ENCODE measurements around the gene CPED1. TPM values are rescaled to one million over a fixed set of nuclear protein-coding genes. Genes with fewer than 3 reads are reported as not detected.
"Not testable (repeated sequence)": the region's sequence is repeated elsewhere in the genome, so short reads cannot be mapped to it uniquely, and the experiment has no call there.

The CPED1 gene
- total RNA-seq, 5 donors from 2014 or later (not counting 1 experiment from before 2014, with no cell fraction given): 0.73 to 1.4 (median 0.96) TPM; not detected in 2

GRCh38 chr7:121288894-121289293, 300.4 kb downstream of the CPED1 start:
- no peak overlapping the region for H3K27ac Mint-ChIP-seq
- no peaks in the 10 kb centered on the region for H3K36me3 Mint-ChIP-seq
- ChIA-PET CTCF (no interaction called here), POLR2A (no interaction called here)
- H3K9me3 Mint-ChIP-seq: peaks cover 5 to 14% (median 9%) of the 10 kb centered on the region in 3 donors
- peaks cover 1 to 7% of the 10 kb centered on the region in 2 donors for H3K27me3 Mint-ChIP-seq
- H3K4me3 ChIP-seq (ENCODE audit: control insufficient read depth in 1 of 2, extremely low read depth in 1 of 2, low read length in 1 of 2): no peak overlapping the region
- H3K9me3 ChIP-seq: no peaks in the 10 kb centered on the region
- H3K4me3 Mint-ChIP-seq: no peak overlapping the region
- DNase-seq (no peak), ATAC-seq (replicated peaks in 1 of 4) (no peak)
- no peak overlapping the region for H3K27ac ChIP-seq (ENCODE audit: low read length)
- H3K27me3 ChIP-seq (replicated peaks in 1 of 2; ENCODE audit: control insufficient read depth in 2 of 2, extremely low read depth in 1 of 2, insufficient read depth in 2 of 2, low read length in 1 of 2): peaks cover 0 to 5% of the 10 kb centered on the region in 2 experiments
- no peaks in the 10 kb centered on the region for H3K36me3 ChIP-seq (ENCODE audit: control insufficient read depth in 2 of 2, extremely low read depth in 1 of 2, insufficient read depth in 1 of 2, low read length in 1 of 2)
- H3K4me1 ChIP-seq (ENCODE audit: control insufficient read depth in 1 of 2, extremely low read depth in 1 of 2, insufficient read depth in 2 of 2, low read length in 2 of 2): no peaks in the 10 kb centered on the region
- no peaks in the 10 kb centered on the region for H3K4me1 Mint-ChIP-seq

DNA sequence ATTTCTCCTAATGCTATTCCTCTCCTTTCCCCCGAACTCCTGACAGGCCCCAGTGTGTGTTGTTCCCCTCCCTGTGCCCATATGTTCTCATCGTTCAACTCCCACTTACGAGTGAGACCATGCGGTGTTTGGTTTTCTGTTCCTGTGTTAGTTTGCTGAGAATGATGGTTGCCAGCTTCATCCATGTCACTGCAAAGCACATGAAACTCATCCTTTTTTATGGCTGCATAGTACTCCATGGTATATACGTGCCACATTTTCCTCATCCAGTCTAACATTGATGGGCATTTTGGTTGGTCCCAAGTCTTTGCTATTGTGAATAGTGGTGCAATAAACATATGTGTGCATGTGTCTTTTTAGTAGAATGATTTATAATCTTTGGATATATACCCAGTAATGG, 301.4 kb downstream of the CPED1 start:
- H3K36me3 Mint-ChIP-seq; H3K27me3 ChIP-seq (replicated peaks in 1 of 2; ENCODE audit: control insufficient read depth in 2 of 2, extremely low read depth in 1 of 2, insufficient read depth in 2 of 2, low read length in 1 of 2); POLR2A ChIA-PET; H3K36me3 ChIP-seq (ENCODE audit: control insufficient read depth in 2 of 2, extremely low read depth in 1 of 2, insufficient read depth in 1 of 2, low read length in 1 of 2); H3K27ac Mint-ChIP-seq; H3K4me3 Mint-ChIP-seq; H3K4me1 Mint-ChIP-seq; CTCF ChIA-PET; H3K27me3 Mint-ChIP-seq; H3K4me3 ChIP-seq (ENCODE audit: control insufficient read depth in 1 of 2, extremely low read depth in 1 of 2, low read length in 1 of 2); DNase-seq; H3K4me1 ChIP-seq (ENCODE audit: control insufficient read depth in 1 of 2, extremely low read depth in 1 of 2, insufficient read depth in 2 of 2, low read length in 2 of 2); H3K27ac ChIP-seq (ENCODE audit: low read length); H3K9me3 ChIP-seq; H3K9me3 Mint-ChIP-seq; ATAC-seq (replicated peaks in 1 of 4): not testable (repeated sequence)
- no CpG with 5 or more reads among the region's 5 CpGs for WGBS (ENCODE audit: insufficient coverage)

GRCh38 chr7:121294448-121294992, 306.0 kb downstream of the CPED1 start:
- no peaks in the 10 kb centered on the region for H3K4me1 ChIP-seq (ENCODE audit: control insufficient read depth in 1 of 2, extremely low read depth in 1 of 2, insufficient read depth in 2 of 2, low read length in 2 of 2)
- peaks cover 0 to 5% of the 10 kb centered on the region in 2 experiments for H3K27me3 ChIP-seq (replicated peaks in 1 of 2; ENCODE audit: control insufficient read depth in 2 of 2, extremely low read depth in 1 of 2, insufficient read depth in 2 of 2, low read length in 1 of 2)
- no peak overlapping the region for H3K4me3 ChIP-seq (ENCODE audit: control insufficient read depth in 1 of 2, extremely low read depth in 1 of 2, low read length in 1 of 2)
- Mint-ChIP-seq H3K36me3 (no peaks in the 10 kb centered on the region), H3K4me1 (no peaks in the 10 kb centered on the region), H3K9me3 (peaks cover 0 to 2% (median 0%) of the 10 kb centered on the region in 3 donors), H3K4me3 (no peak overlapping the region), H3K27me3 (peaks cover 3 to 8% of the 10 kb centered on the region in 2 donors), H3K27ac (no peak overlapping the region)
- ATAC-seq (replicated peaks in 1 of 4) (no peak), DNase-seq (no peak)
- no CpG with 5 or more reads among the region's 2 CpGs for WGBS (ENCODE audit: insufficient coverage)
- H3K36me3 ChIP-seq (ENCODE audit: control insufficient read depth in 2 of 2, extremely low read depth in 1 of 2, insufficient read depth in 1 of 2, low read length in 1 of 2): no peaks in the 10 kb centered on the region
- POLR2A ChIA-PET: no interaction called here
- no peaks in the 10 kb centered on the region for H3K9me3 ChIP-seq
- H3K27ac ChIP-seq (ENCODE audit: low read length): no peak overlapping the region
- CTCF ChIA-PET: interaction anchor here in 1 of 2 donors (0.7 kb wide), 1 partner anchor 279 kb away, joined by 3 read pairs; no protein-coding TSS in a partner anchor

DNA sequence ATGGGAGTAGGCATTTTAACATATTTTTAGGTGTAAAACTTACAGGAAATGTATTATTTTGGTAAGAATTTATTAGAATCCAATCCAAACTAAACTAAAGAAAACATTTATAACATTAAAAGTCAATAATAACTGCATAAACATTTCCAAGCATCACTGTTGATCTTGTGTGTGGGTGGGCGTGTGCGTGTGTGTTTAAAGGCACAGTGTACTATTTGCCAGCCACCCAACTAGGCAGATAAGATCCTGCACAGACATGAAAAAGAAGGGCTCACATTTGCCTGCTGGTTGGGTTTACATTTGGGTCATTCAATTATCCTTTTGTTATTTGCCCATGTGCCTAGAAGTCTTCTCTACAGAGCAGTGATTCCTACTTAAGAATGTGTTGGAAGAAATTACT, 309.3 kb downstream of the CPED1 start:
- Mint-ChIP-seq H3K4me1 (no peaks in the 10 kb centered on the region), H3K4me3 (no peak overlapping the region), H3K27me3 (peaks cover 12 to 16% of the 10 kb centered on the region in 2 donors), H3K9me3 (no peaks in the 10 kb centered on the region), H3K36me3 (no peaks in the 10 kb centered on the region), H3K27ac (no peak overlapping the region)
- ATAC-seq (replicated peaks in 1 of 4): no peak
- DNase-seq: no peak
- H3K9me3 ChIP-seq: no peaks in the 10 kb centered on the region
- WGBS (ENCODE audit: insufficient coverage): no CpG with 5 or more reads among the region's 2 CpGs
- H3K4me3 ChIP-seq (ENCODE audit: control insufficient read depth in 1 of 2, extremely low read depth in 1 of 2, low read length in 1 of 2): no peak overlapping the region
- CTCF ChIA-PET: no interaction called here
- H3K27ac ChIP-seq (ENCODE audit: low read length): no peak overlapping the region
- no peaks in the 10 kb centered on the region for H3K36me3 ChIP-seq (ENCODE audit: control insufficient read depth in 2 of 2, extremely low read depth in 1 of 2, insufficient read depth in 1 of 2, low read length in 1 of 2)
- peaks cover 0 to 5% of the 10 kb centered on the region in 2 experiments for H3K27me3 ChIP-seq (replicated peaks in 1 of 2; ENCODE audit: control insufficient read depth in 2 of 2, extremely low read depth in 1 of 2, insufficient read depth in 2 of 2, low read length in 1 of 2)
- no peaks in the 10 kb centered on the region for H3K4me1 ChIP-seq (ENCODE audit: control insufficient read depth in 1 of 2, extremely low read depth in 1 of 2, insufficient read depth in 2 of 2, low read length in 2 of 2)
- POLR2A ChIA-PET: no interaction called here

DNA sequence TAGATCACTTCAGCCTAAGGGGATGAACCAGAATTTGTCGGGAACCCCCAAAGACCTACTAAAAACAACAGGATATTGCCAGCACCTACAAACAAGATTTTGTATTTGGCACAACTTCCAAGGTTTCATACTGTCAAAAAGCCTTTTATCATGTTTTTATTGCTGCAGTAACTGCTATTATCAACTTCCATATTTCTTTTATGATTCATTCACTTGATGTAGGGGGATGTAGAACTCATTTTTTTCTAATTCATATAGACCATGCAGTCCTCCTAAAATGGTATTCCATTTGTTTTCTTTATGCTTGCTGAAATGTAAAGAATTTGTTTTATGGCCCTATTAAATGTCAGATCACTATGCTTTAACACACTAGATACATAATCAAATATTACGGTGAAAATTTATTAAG, 310.3 kb downstream of the CPED1 start:
- Histone ChIP-seq H3K4me1 (ENCODE audit: control insufficient read depth in 1 of 2, extremely low read depth in 1 of 2, insufficient read depth in 2 of 2, low read length in 2 of 2) (no peaks in the 10 kb centered on the region), H3K9me3 (no peaks in the 10 kb centered on the region), H3K27ac (ENCODE audit: low read length) (no peak overlapping the region), H3K27me3 (replicated peaks in 1 of 2; ENCODE audit: control insufficient read depth in 2 of 2, extremely low read depth in 1 of 2, insufficient read depth in 2 of 2, low read length in 1 of 2) (no peaks in the 10 kb centered on the region), H3K4me3 (ENCODE audit: control insufficient read depth in 1 of 2, extremely low read depth in 1 of 2, low read length in 1 of 2) (no peak overlapping the region), H3K36me3 (ENCODE audit: control insufficient read depth in 2 of 2, extremely low read depth in 1 of 2, insufficient read depth in 1 of 2, low read length in 1 of 2) (no peaks in the 10 kb centered on the region)
- H3K4me3 Mint-ChIP-seq: no peak overlapping the region
- peaks cover 13 to 14% of the 10 kb centered on the region in 2 donors for H3K27me3 Mint-ChIP-seq
- POLR2A ChIA-PET: interaction anchor here in 1 of 2 donors (0.5 kb wide), 1 partner anchor 170 kb away, joined by 3 read pairs; no protein-coding TSS in a partner anchor
- no peaks in the 10 kb centered on the region for H3K9me3 Mint-ChIP-seq
- H3K36me3 Mint-ChIP-seq: no peaks in the 10 kb centered on the region
- no peaks in the 10 kb centered on the region for H3K4me1 Mint-ChIP-seq
- no CpG with 5 or more reads among the region's 2 CpGs for WGBS (ENCODE audit: insufficient coverage)
- ATAC-seq (replicated peaks in 1 of 4) (no peak), DNase-seq (no peak)
- CTCF ChIA-PET: no interaction called here
- no peak overlapping the region for H3K27ac Mint-ChIP-seq

GRCh38 chr7:121300685-121301420, 312.3 kb downstream of the CPED1 start:
- no CpG with 5 or more reads among the region's 2 CpGs for WGBS (ENCODE audit: insufficient coverage)
- Histone ChIP-seq H3K27me3 (replicated peaks in 1 of 2; ENCODE audit: control insufficient read depth in 2 of 2, extremely low read depth in 1 of 2, insufficient read depth in 2 of 2, low read length in 1 of 2) (no peaks in the 10 kb centered on the region), H3K9me3 (no peaks in the 10 kb centered on the region), H3K4me1 (ENCODE audit: control insufficient read depth in 1 of 2, extremely low read depth in 1 of 2, insufficient read depth in 2 of 2, low read length in 2 of 2) (no peaks in the 10 kb centered on the region), H3K36me3 (ENCODE audit: control insufficient read depth in 2 of 2, extremely low read depth in 1 of 2, insufficient read depth in 1 of 2, low read length in 1 of 2) (no peaks in the 10 kb centered on the region), H3K4me3 (ENCODE audit: control insufficient read depth in 1 of 2, extremely low read depth in 1 of 2, low read length in 1 of 2) (no peak overlapping the region), H3K27ac (ENCODE audit: low read length) (no peak overlapping the region)
- peaks cover 11 to 12% of the 10 kb centered on the region in 2 donors for H3K27me3 Mint-ChIP-seq
- H3K9me3 Mint-ChIP-seq: no peaks in the 10 kb centered on the region
- no peak overlapping the region for H3K4me3 Mint-ChIP-seq
- H3K4me1 Mint-ChIP-seq: no peaks in the 10 kb centered on the region
- no peak overlapping the region for H3K27ac Mint-ChIP-seq
- no peaks in the 10 kb centered on the region for H3K36me3 Mint-ChIP-seq
- ATAC-seq (replicated peaks in 1 of 4): no peak
- POLR2A ChIA-PET: no interaction called here
- no peak for DNase-seq
- CTCF ChIA-PET: no interaction called here
